ENCODE measurements around the gene CGNL1.

GRCh38 chr15:57500256-57500655 is 124.0 kb downstream of the CGNL1 start:
- no peak for TF ChIP-seq CTCF (IDR thresholded peaks at IDR 0.05)
- TF ChIP-seq POLR2A (IDR thresholded peaks at IDR 0.05): no peak
- TF ChIP-seq EP300 (IDR thresholded peaks at IDR 0.05): no peak
- no peak for TF ChIP-seq POLR2AphosphoS5 (IDR thresholded peaks at IDR 0.05)
